HepG2 (cell line): ENCODE results near the gene LCN2. TPM values are rescaled to one million over a fixed set of nuclear protein-coding genes. Genes with fewer than 3 reads are reported as not detected.
A peak's percentile ranks its signal among the peaks of the same experiment; 100 is the strongest.

ENCODE experiments used
- ARID5B ChIP-seq: IDR thresholded peaks from 2 replicates; pipeline ENCODE4 v1.4.0; 2020; ENCODE audit warnings: mild to moderate bottlenecking, missing genetic modification reagents
- CC2D1A ChIP-seq: sonication (generic); formaldehyde crosslinking; IDR thresholded peaks from 2 replicates; pipeline ENCODE4 v1.8.1; 2023; ENCODE audit warnings: mild to moderate bottlenecking, missing genetic modification reagents
- HDAC1 ChIP-seq: sonication (generic); formaldehyde crosslinking; IDR thresholded peaks from 2 replicates; pipeline ENCODE4 v1.5.1; 2020; ENCODE audit warnings: mild to moderate bottlenecking, missing genetic modification reagents
- HNF1A ChIP-seq, 2 experiments: sonication (generic) in 1 of 2; formaldehyde crosslinking in 1 of 2; IDR thresholded peaks; 2 replicates each; pipeline versions ENCODE4 v1.4.0 to v1.6.1; 2016 to 2020; ENCODE audit warnings: borderline replicate concordance in 1 of 2, low read depth in 1 of 2, mild to moderate bottlenecking in 1 of 2, missing genetic modification reagents in 1 of 2
- NFKBIZ ChIP-seq: IDR thresholded peaks from 2 replicates; pipeline ENCODE4 v1.6.1; 2018; ENCODE audit warnings: missing genetic modification reagents, missing compliant biosample characterization
- SALL1 ChIP-seq: sonication (generic); formaldehyde crosslinking; IDR thresholded peaks from 2 replicates; pipeline ENCODE4 v1.8.0; 2022; ENCODE audit warnings: mild to moderate bottlenecking, missing genetic modification reagents
- STAT6 ChIP-seq: sonication (generic); formaldehyde crosslinking; IDR thresholded peaks from 2 replicates; pipeline ENCODE4 v1.4.0; 2020; ENCODE audit warnings: missing genetic modification reagents, mild to moderate bottlenecking, borderline replicate concordance
- ZBTB3 ChIP-seq: sonication (generic); formaldehyde crosslinking; IDR thresholded peaks from 2 replicates; pipeline ENCODE4 v1.4.0; 2020; ENCODE audit warnings: low read depth, mild to moderate bottlenecking, moderate library complexity, missing genetic modification reagents, borderline replicate concordance
- ZFP82 ChIP-seq: sonication (generic); formaldehyde crosslinking; IDR thresholded peaks from 2 replicates; pipeline ENCODE4 v1.5.1; 2020; ENCODE audit warnings: mild to moderate bottlenecking, missing genetic modification reagents, borderline replicate concordance
- ZNF34 ChIP-seq: sonication (generic); formaldehyde crosslinking; IDR thresholded peaks from 2 replicates; pipeline ENCODE4 v1.4.0; 2020; ENCODE audit warnings: mild to moderate bottlenecking, missing genetic modification reagents, borderline replicate concordance
- ZNF780A ChIP-seq: sonication (generic); formaldehyde crosslinking; IDR thresholded peaks from 2 replicates; pipeline ENCODE4 v1.8.0; 2022; ENCODE audit warnings: mild to moderate bottlenecking, missing genetic modification reagents, moderate library complexity
- polyA plus RNA-seq, 8 experiments: library from polyadenylated mRNA; depleted of rRNA in 3 of 8; stranded (reverse) in 7 of 8; unstranded in 1 of 8; fragments of >200 nt; fragmentation: Illumina TruSeq in 4 of 8; extraction: Trizol in 4 of 8; gene quantifications; 2 replicates each; pipeline versions ENCODE4 v1.2.1 to v1.2.3, GENCODE V29; 2011 to 2016; ENCODE audit warnings: low read depth in 4 of 8, missing spikeins in 1 of 8, mixed read lengths in 1 of 8; ENCODE audit not compliant: insufficient read depth in 1 of 8
- total RNA-seq, 5 experiments: library from RNA; depleted of rRNA; stranded (reverse); fragments of >200 nt; fragmentation: Illumina TruSeq; extraction: Trizol; gene quantifications; 2 replicates each; pipeline ENCODE4 v1.2.3, GENCODE V29; 2016; ENCODE audit warnings: low read depth in 1 of 5

LCN2 gene
- total and polyA plus RNA-seq, 2 of the 13 experiments (the other 11 are each of a cell fraction or from before 2014, with no cell fraction given): 0.38 to 1.4 TPM

GRCh38 chr9:128127990-128128835 is 21.0 kb upstream of the LCN2 start (continued):
- TF ChIP-seq STAT6 (CRISPR knock-in tag): no peak
- no peak for TF ChIP-seq ZBTB3 (CRISPR knock-in tag)
- TF ChIP-seq ZNF780A (CRISPR knock-in tag): no peak
- peak; percentile 60 for TF ChIP-seq SALL1 (CRISPR knock-in tag)
- peak; percentile 58; the same call in 1 of the 2 replicates for TF ChIP-seq HDAC1 (CRISPR knock-in tag)
- TF ChIP-seq ZFP82: 0 out of 2 replicates have a peak, but pooled peaks have one; percentile 62
- TF ChIP-seq ARID5B (CRISPR knock-in tag): 0 out of 2 replicates have a peak, but pooled peaks have one; percentile 9
- no peak for TF ChIP-seq CC2D1A (CRISPR knock-in tag)
- peak; percentile 56; the same call in 1 of the 2 replicates for TF ChIP-seq NFKBIZ
- no peak for TF ChIP-seq HNF1A (IDR thresholded peaks at IDR 0.05; ENCODE audit: low read depth)
- TF ChIP-seq HNF1A (CRISPR knock-in tag; IDR thresholded peaks at IDR 0.05; ENCODE audit: borderline replicate concordance): peak; percentile 47; the same call in 1 of the 2 replicates
- no peak for TF ChIP-seq ZNF34 (CRISPR knock-in tag)
